HG03045 (cell line): Measurements from ENCODE around the gene MPG.

Source experiments
- ATAC-seq: cut with Tn5 transposase; IDR thresholded peaks from one replicate; pipeline ENCODE4 v1.9.1; 2021; ENCODE audit warnings: mild to moderate bottlenecking, moderate library complexity; ENCODE audit not compliant: unreplicated experiment

MPG gene

DNA sequence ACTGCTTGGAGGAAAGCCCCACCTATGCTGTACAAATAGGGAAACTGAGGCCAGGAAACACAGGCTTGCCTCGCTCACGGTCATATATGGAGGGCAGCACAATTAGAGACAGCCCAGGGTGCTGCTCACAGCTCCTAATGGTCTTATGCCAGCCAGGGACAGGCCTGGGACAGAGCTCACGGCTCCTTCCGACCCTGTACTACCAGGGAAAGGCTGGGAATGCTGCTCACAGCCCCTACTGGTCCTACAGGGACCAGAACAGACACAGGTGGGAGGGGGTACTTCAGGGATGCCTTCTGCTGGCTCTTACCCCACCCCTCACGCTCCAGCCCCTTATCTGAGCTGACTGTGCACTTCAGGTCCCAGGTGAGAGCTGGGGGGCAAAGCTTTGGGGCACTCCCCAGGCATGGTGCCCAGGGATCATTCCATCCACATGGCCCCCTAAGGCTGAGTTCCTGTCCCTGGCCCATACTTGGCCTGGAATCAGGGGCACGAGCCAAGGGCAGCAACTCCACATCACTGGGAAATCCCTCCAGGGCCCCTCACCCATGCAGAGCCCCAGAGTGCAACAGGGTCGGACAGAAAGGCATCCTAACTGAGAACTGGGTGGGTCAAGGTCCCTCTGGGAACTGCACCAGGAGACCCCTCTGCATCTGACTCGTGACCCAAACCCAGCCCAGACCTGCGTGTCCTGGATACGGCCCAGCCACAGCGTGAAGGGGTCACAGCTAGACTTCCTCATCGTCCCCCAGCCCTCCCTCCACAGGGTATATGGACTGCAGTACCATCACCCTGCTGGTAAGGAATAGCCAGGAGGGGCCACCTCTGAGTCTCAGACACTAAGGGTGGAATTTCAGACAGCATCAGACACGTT, 11.5 kb upstream of the MPG start:
- no peak for ATAC-seq

- ATAC-seq = no peak
Measured at GRCh38 chr16:67183-67791, 10.7 kb upstream of the MPG start.

- no peak for ATAC-seq
Measured at GRCh38 chr16:67884-68789, 9.9 kb upstream of the MPG start.

DNA sequence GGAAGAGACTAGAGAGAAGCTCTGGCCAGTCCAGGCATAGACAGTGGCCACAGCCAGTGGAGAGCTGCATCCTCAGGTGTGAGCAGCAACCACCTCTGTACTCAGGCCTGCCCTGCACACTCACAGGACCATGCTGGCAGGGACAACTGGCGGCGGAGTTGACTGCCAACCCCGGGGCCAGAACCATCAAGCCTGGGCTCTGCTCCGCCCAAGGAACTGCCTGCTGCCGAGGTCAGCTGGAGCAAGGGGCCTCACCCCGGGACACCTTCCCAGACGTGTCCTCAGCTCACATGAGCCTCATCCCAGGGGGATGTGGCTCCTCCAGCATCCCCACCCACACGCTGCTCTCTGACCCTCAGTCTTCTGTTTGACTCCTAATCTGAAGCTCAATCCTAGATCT, 8.8 kb upstream of the MPG start:
- no peak for ATAC-seq

GRCh38 chr16:71210-71539, 6.8 kb upstream of the MPG start:
- no peak for ATAC-seq

GRCh38 chr16:71540-72401, 6.3 kb upstream of the MPG start:
- ATAC-seq = no peak

DNA sequence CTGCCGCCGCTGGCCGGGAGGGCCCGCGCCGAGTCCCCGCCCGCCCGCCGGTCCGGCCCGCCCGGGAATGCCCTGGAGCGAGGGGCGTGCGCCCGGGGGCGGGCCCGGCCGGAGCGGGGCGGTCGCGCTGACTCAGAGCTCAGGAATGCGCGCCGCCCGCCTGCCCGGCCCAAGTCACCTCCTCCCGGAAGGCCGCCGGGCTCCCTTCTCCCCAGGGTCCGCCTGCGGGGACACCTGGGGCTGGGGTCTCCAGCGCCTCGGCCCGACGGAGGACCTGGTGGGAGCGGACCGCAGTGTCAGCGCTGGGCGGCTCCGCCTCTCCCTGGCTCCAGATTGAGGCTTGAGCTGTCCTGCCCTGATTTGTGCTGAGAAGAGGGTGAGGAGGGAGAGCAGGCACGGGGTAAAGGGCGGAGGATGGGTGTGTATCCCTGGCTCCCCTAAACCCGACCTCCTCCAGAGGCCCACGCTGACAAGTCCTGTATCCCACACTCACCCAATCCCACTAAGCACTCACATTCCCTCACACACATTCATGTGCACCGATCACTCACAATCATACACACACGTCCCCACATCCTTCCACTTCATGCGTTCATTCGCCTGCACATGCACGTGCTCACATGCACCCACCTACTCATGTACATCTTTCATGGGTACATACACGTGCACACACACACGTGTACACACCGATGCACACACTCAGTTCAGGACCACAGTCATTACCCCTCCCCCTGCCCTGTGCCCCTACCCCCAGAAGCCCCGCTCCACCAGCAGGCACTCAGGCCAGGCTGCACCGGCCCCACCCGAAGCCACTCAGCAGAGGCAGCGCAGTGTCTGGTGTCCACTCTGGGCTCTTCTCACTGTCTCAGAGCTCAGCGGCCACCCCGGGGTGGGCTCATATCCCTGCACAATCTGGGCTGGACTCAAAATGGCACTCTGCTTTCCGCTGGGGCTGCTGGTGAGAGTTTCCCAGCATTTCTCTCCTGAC, 5.2 kb upstream of the MPG start, which contains the start of gene RHBDF1:
Gene RHBDF1, minus strand, starts transcription at position 71 of the 988 bp plus-strand sequence. CDS start 7,616 bp downstream, outside the sequence.
- no peak for ATAC-seq

DNA sequence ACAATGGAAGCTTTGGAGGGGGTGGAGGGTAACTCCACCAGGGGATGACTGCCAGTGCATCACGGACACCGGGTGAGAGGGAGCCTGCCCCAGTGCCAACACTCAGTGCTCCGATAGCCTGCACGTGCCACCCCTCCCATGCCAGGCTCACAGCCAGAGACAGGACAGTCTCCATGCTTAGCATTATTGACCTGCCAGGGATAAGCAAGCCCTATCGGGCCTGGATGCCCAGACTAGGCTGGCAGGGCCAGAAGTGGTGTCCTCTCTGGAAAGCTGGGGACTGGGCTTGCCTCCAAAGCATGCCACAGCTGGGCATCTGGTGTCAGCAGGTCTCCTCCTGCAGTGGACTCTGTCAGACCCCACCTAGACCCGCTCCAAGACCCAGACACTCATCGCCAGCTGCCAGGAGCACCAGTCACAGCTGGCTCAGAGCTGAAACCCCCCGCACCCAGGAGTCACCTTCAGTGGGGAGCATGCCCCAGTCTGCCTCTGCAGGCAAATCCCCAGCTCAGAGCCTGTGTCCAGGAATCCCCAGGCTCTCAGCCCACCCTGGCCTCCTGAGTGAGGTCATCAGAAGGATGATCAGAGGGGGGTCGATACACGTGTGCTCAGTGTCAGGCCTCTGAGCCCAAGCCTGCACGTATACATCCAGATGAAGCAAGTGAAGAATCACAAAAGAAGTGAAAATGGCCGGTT, 3.8 kb upstream of the MPG start:
- no peak for ATAC-seq

DNA sequence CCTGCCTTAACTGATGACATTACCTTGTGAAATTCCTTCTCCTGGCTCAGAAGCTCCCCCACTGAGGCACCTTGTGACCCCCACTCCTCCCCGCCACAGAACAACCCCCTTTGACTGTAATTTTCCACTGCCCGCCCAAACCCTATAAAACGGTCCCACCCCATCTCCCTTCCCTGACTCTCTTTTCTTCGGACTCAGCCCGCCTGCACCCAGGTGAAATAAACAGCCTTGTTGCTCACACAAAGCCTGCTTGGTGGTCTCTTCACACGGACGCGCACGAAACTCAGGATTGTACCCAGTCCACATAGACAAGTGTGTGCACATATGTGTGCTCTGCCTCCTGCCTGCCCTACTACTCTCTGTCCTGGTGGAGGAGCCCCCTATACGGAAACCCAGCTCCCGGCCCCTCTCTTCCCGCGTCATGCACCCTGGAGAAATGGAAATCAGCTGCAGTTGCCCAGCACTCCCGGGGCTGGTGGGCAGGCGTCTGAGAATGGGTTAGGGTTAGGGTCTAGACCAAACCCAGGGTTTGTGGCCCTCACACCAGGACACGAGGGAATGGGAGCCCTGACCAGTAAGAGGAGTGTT, 3.2 kb upstream of the MPG start:
- ATAC-seq = no peak

DNA sequence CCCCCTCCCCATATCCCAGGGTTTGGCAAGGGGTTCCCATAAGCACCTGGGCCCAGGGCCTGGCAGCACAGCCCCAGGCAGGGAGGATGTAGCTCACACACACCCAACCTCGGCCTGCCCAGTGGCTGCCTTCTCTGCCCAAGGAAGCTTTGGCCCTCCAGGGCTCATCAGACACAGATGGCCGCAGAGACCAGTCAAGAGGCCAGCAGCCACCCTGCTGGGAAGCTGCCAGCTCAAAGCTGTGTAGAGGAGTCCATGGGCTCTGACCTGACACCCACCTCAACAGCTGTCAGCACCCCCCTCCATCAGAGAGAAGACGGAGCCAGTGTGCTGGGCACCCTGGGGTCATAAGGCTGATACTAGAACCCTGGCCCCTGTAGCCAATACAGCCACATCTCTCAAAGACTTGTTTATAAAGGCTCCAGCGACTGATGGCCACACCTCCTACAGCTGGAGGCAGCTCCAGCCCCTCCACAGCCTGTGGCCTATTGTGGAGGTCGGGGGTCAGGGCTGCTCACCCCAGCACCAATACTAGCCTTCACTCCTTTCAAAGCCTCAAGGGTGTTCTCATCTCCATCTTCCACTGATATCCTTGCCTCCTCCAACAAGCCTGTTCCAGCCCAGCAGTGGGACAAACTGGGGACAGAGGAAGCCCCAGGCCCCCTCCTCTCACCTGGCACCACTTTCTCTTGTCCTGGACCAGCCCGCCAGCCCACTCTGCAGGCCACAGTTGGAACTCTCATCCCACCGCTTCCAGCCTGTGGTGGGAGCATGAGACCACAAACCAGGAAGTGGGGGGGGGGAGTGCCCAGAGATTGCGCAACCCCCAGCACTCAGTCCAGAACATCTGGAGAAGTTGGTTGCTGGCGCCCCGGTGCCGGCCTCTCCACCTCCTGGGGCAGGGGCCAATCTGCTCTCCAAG, 2.2 kb upstream of the MPG start:
- ATAC-seq = no peak

DNA sequence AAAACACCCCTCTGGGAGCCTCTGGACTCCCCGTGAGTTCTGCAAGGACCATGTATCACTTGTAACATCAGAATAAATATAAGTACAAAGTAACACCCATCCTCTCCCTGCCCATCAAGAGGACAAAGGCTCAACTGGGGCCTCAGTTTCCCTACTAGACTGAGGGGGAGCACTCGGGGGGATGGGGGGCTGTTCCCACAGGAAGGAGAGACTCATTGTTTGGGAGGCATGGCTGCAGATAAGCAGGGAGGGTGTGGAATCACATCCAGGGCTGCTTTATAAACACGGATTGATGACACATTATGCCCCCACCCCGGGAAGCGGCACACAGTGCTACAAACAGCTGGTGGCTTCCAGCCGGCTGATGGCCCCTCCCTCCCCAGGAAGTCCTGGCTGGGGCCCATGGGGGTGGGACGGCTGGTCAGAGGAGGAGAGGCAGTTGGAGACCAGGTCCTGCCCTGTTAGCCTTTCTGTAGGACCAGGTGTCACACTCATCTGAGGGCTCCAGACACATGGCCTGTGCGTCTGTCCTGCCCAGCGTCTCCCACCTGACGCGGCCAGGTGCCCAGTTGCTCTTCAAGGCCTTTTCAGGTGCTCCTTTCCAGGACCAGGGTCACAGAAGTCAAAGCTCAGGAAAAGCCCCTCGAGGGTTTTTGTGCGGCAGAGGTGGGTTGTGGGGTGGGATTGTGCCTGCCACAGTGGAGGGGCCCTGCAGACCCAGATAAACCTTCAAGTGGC, 1.3 kb upstream of the MPG start:
- ATAC-seq = no peak

DNA sequence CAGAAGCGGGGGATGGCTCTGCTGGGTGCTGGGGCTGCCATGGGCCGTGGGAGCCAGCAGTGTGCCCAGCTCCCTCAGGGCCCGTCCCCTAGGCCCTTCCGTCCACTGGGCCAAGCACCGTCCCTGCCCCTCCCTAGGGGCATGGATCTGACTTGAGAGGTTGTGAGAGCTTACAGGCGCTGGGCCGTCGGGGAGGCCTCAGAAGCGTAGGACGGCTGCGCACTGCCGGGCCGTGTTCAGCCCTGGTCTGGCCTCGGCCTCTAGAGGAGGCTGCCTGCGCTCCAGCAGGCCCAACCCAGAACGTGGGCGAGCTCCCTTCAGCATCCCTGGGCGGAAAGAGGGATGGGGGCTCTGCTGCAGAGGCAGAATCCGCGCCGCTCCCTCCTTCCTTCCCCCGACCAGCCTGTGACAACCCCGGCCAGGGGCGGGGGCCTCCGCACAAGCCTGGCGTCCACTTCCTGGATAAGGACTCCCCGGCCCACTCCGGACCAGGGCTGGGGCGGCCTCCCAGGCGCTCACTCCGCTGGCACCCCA, 685 bp upstream of the MPG start:
- peak; percentile 31 for ATAC-seq

- peak; percentile 10 for ATAC-seq
Measured at GRCh38 chr16:78444-79150, 572 bp downstream of the MPG start.

DNA sequence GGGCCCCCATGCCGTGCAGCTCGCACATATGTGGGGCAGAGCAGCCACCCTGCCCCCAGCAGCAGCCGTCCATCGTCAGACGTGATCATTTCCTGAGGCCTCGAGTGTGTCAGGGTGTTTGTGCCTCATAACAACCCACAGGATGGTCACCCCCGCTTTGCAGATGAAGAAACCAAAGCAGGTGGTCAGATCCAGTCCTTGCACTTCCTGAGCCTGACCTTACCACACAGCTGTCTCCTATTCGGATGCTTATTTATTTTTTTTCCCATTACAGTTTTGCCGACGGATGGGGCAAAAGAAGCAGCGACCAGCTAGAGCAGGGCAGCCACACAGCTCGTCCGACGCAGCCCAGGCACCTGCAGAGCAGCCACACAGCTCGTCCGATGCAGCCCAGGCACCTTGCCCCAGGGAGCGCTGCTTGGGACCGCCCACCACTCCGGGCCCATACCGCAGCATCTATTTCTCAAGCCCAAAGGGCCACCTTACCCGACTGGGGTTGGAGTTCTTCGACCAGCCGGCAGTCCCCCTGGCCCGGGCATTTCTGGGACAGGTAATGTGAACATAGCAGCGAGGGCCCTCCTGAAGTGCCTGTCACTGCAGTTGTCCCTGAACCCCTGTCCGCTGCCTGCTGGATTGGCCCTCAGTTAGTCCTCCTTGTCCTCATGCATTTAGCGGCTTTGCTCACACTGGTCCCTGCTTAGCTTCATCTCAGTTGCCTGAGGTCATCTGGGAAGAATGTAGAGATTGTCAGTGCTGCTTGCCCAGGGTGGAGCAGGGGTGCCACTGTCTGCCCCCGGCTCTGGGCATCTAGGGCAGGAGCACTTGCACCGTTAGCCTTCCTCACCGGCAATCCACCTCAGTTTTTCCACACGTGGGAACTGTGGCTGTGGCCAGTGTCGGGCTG, 1.4 kb downstream of the MPG start:
- ATAC-seq = no peak
